ENCODE results near the gene API5.

API5 gene

GRCh38 chr11:43376065-43376464 lies 64.3 kb downstream of the API5 start:
- ChIA-PET POLR2A (ENCODE audit: low non-redundant PET) (no interaction called here), CTCF (no interaction called here)
- H3K27ac ChIP-seq = no peak overlapping the region
- TF ChIP-seq CTCF (conservative IDR thresholded peaks at IDR 0.05; ENCODE audit: low read depth) = no peak
- no peak for DNase-seq (ENCODE audit: low spot score)

GRCh38 chr11:43376594-43376993 lies 64.8 kb downstream of the API5 start:
- H3K27ac ChIP-seq = peak overlapping the region; percentile 40; the same call in 1 of the 2 replicates
- DNase-seq (ENCODE audit: low spot score) = peak; percentile 79
- CTCF ChIA-PET = interaction anchor here (0.7 kb wide), 1 partner anchor 57 kb away, joined by 3 read pairs; no protein-coding TSS in a partner anchor
- POLR2A ChIA-PET (ENCODE audit: low non-redundant PET) = no interaction called here
- no peak for TF ChIP-seq CTCF (conservative IDR thresholded peaks at IDR 0.05; ENCODE audit: low read depth)

GRCh38 chr11:43377389-43377788 lies 65.6 kb downstream of the API5 start:
- ChIA-PET CTCF (no interaction called here), POLR2A (ENCODE audit: low non-redundant PET) (no interaction called here)
- DNase-seq (ENCODE audit: low spot score) = no peak
- H3K27ac ChIP-seq = no peak overlapping the region
- TF ChIP-seq CTCF (conservative IDR thresholded peaks at IDR 0.05; ENCODE audit: low read depth) = no peak

- TF ChIP-seq CTCF (conservative IDR thresholded peaks at IDR 0.05; ENCODE audit: low read depth) = no peak
- DNase-seq (ENCODE audit: low spot score) = no peak
- POLR2A ChIA-PET (ENCODE audit: low non-redundant PET) = no interaction called here
- CTCF ChIA-PET = interaction anchor here (0.7 kb wide), 1 partner anchor 31 kb away, joined by 3 read pairs; no protein-coding TSS in a partner anchor
- H3K27ac ChIP-seq = no peak overlapping the region
These were observed 67.1 kb downstream of the API5 start for GRCh38 chr11:43378897-43379296.

- CTCF ChIA-PET = interaction anchor here (0.7 kb wide), 1 partner anchor 728 kb away, joined by 3 read pairs; no protein-coding TSS in a partner anchor
- H3K27ac ChIP-seq = no peak overlapping the region
- POLR2A ChIA-PET (ENCODE audit: low non-redundant PET) = no interaction called here
- no peak for TF ChIP-seq CTCF (conservative IDR thresholded peaks at IDR 0.05; ENCODE audit: low read depth)
- DNase-seq (ENCODE audit: low spot score) = no peak
These were observed 70.0 kb downstream of the API5 start for GRCh38 chr11:43381802-43382201.

GRCh38 chr11:43382614-43383013 lies 70.8 kb downstream of the API5 start:
- no peak for TF ChIP-seq CTCF (conservative IDR thresholded peaks at IDR 0.05; ENCODE audit: low read depth)
- H3K27ac ChIP-seq = no peak overlapping the region
- no peak for DNase-seq (ENCODE audit: low spot score)
- ChIA-PET POLR2A (ENCODE audit: low non-redundant PET) (no interaction called here), CTCF (no interaction called here)

GRCh38 chr11:43384393-43384792 lies 72.6 kb downstream of the API5 start:
- ChIA-PET POLR2A (ENCODE audit: low non-redundant PET) (no interaction called here), CTCF (no interaction called here)
- no peak overlapping the region for H3K27ac ChIP-seq
- DNase-seq (ENCODE audit: low spot score) = no peak
- TF ChIP-seq CTCF (conservative IDR thresholded peaks at IDR 0.05; ENCODE audit: low read depth) = no peak

All from RWPE1 (cell line).